Nephron (organoid): ENCODE data around the gene ACACB.

Experiments used
- H3K27ac Mint-ChIP-seq, 3 experiments: 2 replicates each; pipeline ENCODE4 v1.8.0; 2020; ENCODE audit warnings: mixed read lengths in 3 of 3, mild to moderate bottlenecking in 2 of 3, moderate library complexity in 1 of 3
- H3K27me3 Mint-ChIP-seq: 2 replicates; pipeline ENCODE4 v1.8.0; 2021; ENCODE audit warnings: low read depth, mild to moderate bottlenecking, moderate library complexity, mixed read lengths
- H3K36me3 Mint-ChIP-seq: 2 replicates; pipeline ENCODE4 v1.8.0; 2020; ENCODE audit warnings: low read depth, mixed read lengths
- H3K4me1 Mint-ChIP-seq: 2 replicates; pipeline ENCODE4 v1.8.0; 2020; ENCODE audit warnings: mixed read lengths
- H3K4me3 Mint-ChIP-seq, 3 experiments: 2 replicates each; pipeline ENCODE4 v1.8.0; 2020; ENCODE audit warnings: mild to moderate bottlenecking in 3 of 3, mixed read lengths in 3 of 3, moderate library complexity in 2 of 3
- H3K9me3 Mint-ChIP-seq: 2 replicates; pipeline ENCODE4 v1.8.0; 2020; ENCODE audit warnings: mixed read lengths
- CTCF ChIP-seq, 3 experiments: fragments of 200-600 bp; sonication (generic); IDR thresholded peaks; one replicate each; pipeline ENCODE4 v1.5.0; 2021; ENCODE audit warnings: antibody characterized with exemption in 3 of 3; ENCODE audit not compliant: unreplicated experiment in 3 of 3

The ACACB gene

DNA sequence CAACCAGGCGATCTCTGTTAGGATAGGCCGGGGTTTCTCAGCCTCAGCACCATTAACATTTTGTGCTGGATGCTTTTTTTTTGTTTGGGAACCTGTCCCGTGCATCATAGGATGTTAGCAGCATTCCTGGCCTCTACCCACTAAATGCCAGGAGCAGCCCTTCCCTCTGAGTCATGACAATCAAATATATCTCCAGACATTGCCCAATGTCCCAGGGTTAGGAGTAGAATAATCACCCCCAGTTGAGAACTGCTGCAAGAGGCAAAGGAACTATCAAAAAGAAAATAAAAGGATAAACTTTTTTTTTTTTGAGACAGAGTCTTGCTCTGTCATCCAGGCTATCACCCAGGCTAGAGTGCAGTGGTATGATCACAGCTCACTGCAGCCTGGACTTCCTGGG lies 76.0 kb downstream of the ACACB start:
- H3K36me3 Mint-ChIP-seq: peaks cover 41% of the 10 kb centered on the region
- H3K9me3 Mint-ChIP-seq: no peaks in the 10 kb centered on the region
- no peak overlapping the region for H3K27ac Mint-ChIP-seq
- TF ChIP-seq CTCF (IDR thresholded peaks at IDR 0.05; ENCODE audit: unreplicated experiment in 3 of 3): no peak
- H3K27me3 Mint-ChIP-seq: no peaks in the 10 kb centered on the region
- H3K4me3 Mint-ChIP-seq: no peak overlapping the region
- H3K4me1 Mint-ChIP-seq: no peaks in the 10 kb centered on the region

GRCh38 chr12:109193896-109194295 lies 77.5 kb downstream of the ACACB start:
- no peaks in the 10 kb centered on the region for H3K9me3 Mint-ChIP-seq
- no peak overlapping the region for H3K27ac Mint-ChIP-seq

DNA sequence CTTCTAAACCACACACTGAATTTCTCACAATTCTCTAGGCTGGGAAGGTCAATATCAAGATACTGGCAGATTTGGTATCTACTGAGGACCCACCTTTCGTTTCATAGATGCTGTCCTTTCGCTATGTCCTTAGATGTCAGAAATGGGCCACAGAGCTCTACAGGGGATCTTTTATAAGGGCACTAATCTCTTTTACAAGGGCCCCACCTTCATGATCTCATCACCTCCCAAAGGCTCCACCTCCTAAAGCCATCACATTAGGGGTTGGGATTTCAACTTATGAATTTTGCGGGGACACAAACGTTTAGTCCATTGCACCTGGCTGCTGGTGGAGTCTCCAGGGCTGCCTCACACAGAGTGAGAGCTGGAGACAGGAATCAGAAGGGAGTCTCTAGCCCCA lies 79.9 kb downstream of the ACACB start:
- no peak for TF ChIP-seq CTCF (IDR thresholded peaks at IDR 0.05; ENCODE audit: unreplicated experiment in 3 of 3)
- Mint-ChIP-seq H3K9me3 (no peaks in the 10 kb centered on the region), H3K27me3 (no peaks in the 10 kb centered on the region), H3K4me3 (no peak overlapping the region), H3K27ac (no peak overlapping the region), H3K36me3 (peaks cover 49% of the 10 kb centered on the region), H3K4me1 (no peaks in the 10 kb centered on the region)

More at GRCh38 chr12:109193896-109194295, 77.5 kb downstream of the ACACB start:
- Mint-ChIP-seq H3K4me1 (no peaks in the 10 kb centered on the region), H3K4me3 (no peak overlapping the region), H3K36me3 (peaks cover 48% of the 10 kb centered on the region), H3K27me3 (no peaks in the 10 kb centered on the region)
- no peak for TF ChIP-seq CTCF (IDR thresholded peaks at IDR 0.05; ENCODE audit: unreplicated experiment in 3 of 3)

DNA sequence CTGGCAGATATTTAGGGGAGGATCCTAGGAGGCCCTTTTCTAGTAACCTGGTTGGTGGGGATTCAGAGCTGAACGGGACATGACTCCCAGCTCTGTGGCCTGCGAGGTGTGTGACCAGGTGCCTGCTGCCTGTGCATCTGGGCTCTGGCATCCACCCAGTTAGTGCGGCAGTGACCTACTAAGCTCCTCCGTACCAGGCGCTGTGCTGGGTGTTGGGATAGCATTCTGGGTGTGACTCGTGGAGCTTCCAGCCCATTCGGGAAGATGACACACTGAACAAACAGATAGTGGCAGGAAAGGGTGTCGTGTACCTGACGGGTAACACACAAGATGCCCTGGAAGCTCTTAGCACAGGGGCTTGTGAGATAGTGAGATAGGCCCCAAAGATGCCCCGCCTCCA lies 80.9 kb downstream of the ACACB start:
- H3K9me3 Mint-ChIP-seq: no peaks in the 10 kb centered on the region
- TF ChIP-seq CTCF (IDR thresholded peaks at IDR 0.05; ENCODE audit: unreplicated experiment in 3 of 3): no peak
- no peaks in the 10 kb centered on the region for H3K4me1 Mint-ChIP-seq
- H3K27me3 Mint-ChIP-seq: peaks cover 4% of the 10 kb centered on the region
- peaks cover 49% of the 10 kb centered on the region for H3K36me3 Mint-ChIP-seq
- H3K4me3 Mint-ChIP-seq: no peak overlapping the region
- no peak overlapping the region for H3K27ac Mint-ChIP-seq

- no peaks in the 10 kb centered on the region for H3K4me1 Mint-ChIP-seq
- peaks cover 60% of the 10 kb centered on the region for H3K36me3 Mint-ChIP-seq
- peaks cover 4% of the 10 kb centered on the region for H3K27me3 Mint-ChIP-seq
- no peak overlapping the region for H3K27ac Mint-ChIP-seq
- no peak for TF ChIP-seq CTCF (IDR thresholded peaks at IDR 0.05; ENCODE audit: unreplicated experiment in 3 of 3)
- H3K9me3 Mint-ChIP-seq: no peaks in the 10 kb centered on the region
- no peak overlapping the region for H3K4me3 Mint-ChIP-seq
Measured at GRCh38 chr12:109199324-109199723, 82.9 kb downstream of the ACACB start.

GRCh38 chr12:109200825-109201495 lies 84.6 kb downstream of the ACACB start:
- H3K36me3 Mint-ChIP-seq: peaks cover 53% of the 10 kb centered on the region
- TF ChIP-seq CTCF (IDR thresholded peaks at IDR 0.05; ENCODE audit: unreplicated experiment in 3 of 3): no peak
- H3K4me1 Mint-ChIP-seq: no peaks in the 10 kb centered on the region
- no peaks in the 10 kb centered on the region for H3K9me3 Mint-ChIP-seq
- H3K4me3 Mint-ChIP-seq: no peak overlapping the region
- H3K27me3 Mint-ChIP-seq: peaks cover 4% of the 10 kb centered on the region
- no peak overlapping the region for H3K27ac Mint-ChIP-seq
